HEK293 (cell line): Measurements from ENCODE around the gene IL22RA1.

ENCODE experiments used
- CTCF ChIA-PET: fragments of 350-600 bp; formaldehyde crosslinking; extraction: SDS; loops from one replicate; lab custom pipeline; 2021; ENCODE audit warnings: antibody characterized with exemption; lab: Yijun Ruan, JAX
- POLR2A ChIA-PET: fragments of 300-600 bp; formaldehyde crosslinking; extraction: SDS; loops from one replicate; lab custom pipeline; 2020; ENCODE audit warnings: antibody characterized with exemption, inconsistent platforms; lab: Yijun Ruan, JAX
- H3K27ac ChIP-seq: fragments of 200-500 bp; sonication (Bioruptor generic); 2 replicates; pipeline ENCODE4 v1.5.1; 2014; ENCODE audit warnings: low read depth, low read length, control low read depth, inconsistent platforms; ENCODE audit errors: extremely low read depth
- H3K36me3 ChIP-seq, 2 experiments: fragments of 200-500 bp in 1 of 2; sonication (Bioruptor generic) in 1 of 2; 1 replicate in 1 of 2; 2 replicates in 1 of 2; pipeline ENCODE4 v1.5.1; 2014 to 2017; ENCODE audit warnings: inconsistent platforms in 2 of 2, low read length in 2 of 2; ENCODE audit not compliant: control insufficient read depth in 2 of 2, insufficient read depth in 1 of 2
- H3K4me1 ChIP-seq: fragments of 200-500 bp; sonication (Bioruptor generic); 2 replicates; pipeline ENCODE4 v1.5.1; 2014; ENCODE audit warnings: mild to moderate bottlenecking, low read length, inconsistent platforms; ENCODE audit not compliant: control insufficient read depth, insufficient read depth
- H3K4me3 ChIP-seq: 2 replicates; pipeline ENCODE4 v1.5.1; 2011; ENCODE audit warnings: low read depth, mild to moderate bottlenecking, control low read depth, low read length, moderate library complexity
- H3K9me3 ChIP-seq: fragments of 200-500 bp; sonication (Bioruptor generic); 2 replicates; pipeline ENCODE4 v1.5.1; 2014; ENCODE audit warnings: low read depth, low read length, inconsistent platforms; ENCODE audit not compliant: control insufficient read depth, insufficient read depth
- EGR2 ChIP-seq: fragments of 450-650 bp; formaldehyde crosslinking; IDR thresholded peaks from 2 replicates; pipeline ENCODE4 v1.5.1; 2016; ENCODE audit warnings: low read depth, missing biosample characterization, missing genetic modification characterization
- GLIS2 ChIP-seq: fragments of 450-650 bp; formaldehyde crosslinking; IDR thresholded peaks from 2 replicates; pipeline ENCODE4 v1.5.1; 2016; ENCODE audit warnings: missing biosample characterization, missing genetic modification characterization
- MYNN ChIP-seq: fragments of 450-650 bp; formaldehyde crosslinking; IDR thresholded peaks from 2 replicates; pipeline ENCODE4 v1.5.1; 2016; ENCODE audit warnings: missing biosample characterization, missing genetic modification characterization, borderline replicate concordance
- SALL2 ChIP-seq: fragments of 450-650 bp; formaldehyde crosslinking; IDR thresholded peaks from 2 replicates; pipeline ENCODE4 v1.5.0; 2017; ENCODE audit warnings: missing biosample characterization, mild to moderate bottlenecking, missing genetic modification characterization, borderline replicate concordance
- ZBTB7A ChIP-seq: fragments of 450-650 bp; formaldehyde crosslinking; IDR thresholded peaks from 2 replicates; pipeline ENCODE4 v1.5.1; 2016; ENCODE audit warnings: low read depth, missing biosample characterization, missing genetic modification characterization
- ZFHX2 ChIP-seq: fragments of 450-650 bp; formaldehyde crosslinking; conservative IDR thresholded peaks from 2 replicates; pipeline ENCODE4 v1.5.1; 2016; ENCODE audit warnings: missing biosample characterization, missing genetic modification characterization
- ZNF169 ChIP-seq: fragments of 450-650 bp; formaldehyde crosslinking; IDR thresholded peaks from 2 replicates; pipeline ENCODE4 v1.5.1; 2016; ENCODE audit warnings: missing biosample characterization, missing genetic modification characterization
- ZNF174 ChIP-seq: fragments of 450-650 bp; formaldehyde crosslinking; IDR thresholded peaks from 2 replicates; pipeline ENCODE4 v1.5.0; 2017; ENCODE audit warnings: missing biosample characterization, mild to moderate bottlenecking, missing genetic modification characterization
- ZNF404 ChIP-seq: fragments of 450-650 bp; formaldehyde crosslinking; IDR thresholded peaks from 2 replicates; pipeline ENCODE4 v1.5.1; 2017; ENCODE audit warnings: missing biosample characterization, missing genetic modification characterization
- ZNF623 ChIP-seq: fragments of 450-650 bp; formaldehyde crosslinking; IDR thresholded peaks from 2 replicates; pipeline ENCODE4 v1.5.1; 2016; ENCODE audit warnings: missing biosample characterization, missing genetic modification characterization
- ZNF658 ChIP-seq: fragments of 450-650 bp; formaldehyde crosslinking; IDR thresholded peaks from 2 replicates; pipeline ENCODE4; 2016; ENCODE audit warnings: missing biosample characterization, missing genetic modification characterization
- ZNF670 ChIP-seq: fragments of 450-650 bp; formaldehyde crosslinking; IDR thresholded peaks from 2 replicates; pipeline ENCODE4 v1.5.1; 2016; ENCODE audit warnings: missing biosample characterization, missing genetic modification characterization, low read depth
- ZNF843 ChIP-seq: fragments of 450-650 bp; formaldehyde crosslinking; IDR thresholded peaks from 2 replicates; pipeline ENCODE4 v1.5.1; 2016; ENCODE audit warnings: missing biosample characterization, missing genetic modification characterization
- ZXDB ChIP-seq: fragments of 450-650 bp; formaldehyde crosslinking; IDR thresholded peaks from 2 replicates; pipeline ENCODE4 v1.5.1; 2016; ENCODE audit warnings: missing biosample characterization, missing genetic modification characterization
- TF ChIP-seq, protein P1 (sequence below): fragments of 450-650 bp; formaldehyde crosslinking; IDR thresholded peaks from 2 replicates; pipeline ENCODE4 v1.5.1; 2017; ENCODE audit warnings: missing biosample characterization, missing genetic modification characterization
- TF ChIP-seq, protein P2 (sequence below): fragments of 450-650 bp; formaldehyde crosslinking; IDR thresholded peaks from 2 replicates; pipeline ENCODE4 v1.5.1; 2016; ENCODE audit warnings: missing biosample characterization, missing genetic modification characterization

The IL22RA1 gene

DNA sequence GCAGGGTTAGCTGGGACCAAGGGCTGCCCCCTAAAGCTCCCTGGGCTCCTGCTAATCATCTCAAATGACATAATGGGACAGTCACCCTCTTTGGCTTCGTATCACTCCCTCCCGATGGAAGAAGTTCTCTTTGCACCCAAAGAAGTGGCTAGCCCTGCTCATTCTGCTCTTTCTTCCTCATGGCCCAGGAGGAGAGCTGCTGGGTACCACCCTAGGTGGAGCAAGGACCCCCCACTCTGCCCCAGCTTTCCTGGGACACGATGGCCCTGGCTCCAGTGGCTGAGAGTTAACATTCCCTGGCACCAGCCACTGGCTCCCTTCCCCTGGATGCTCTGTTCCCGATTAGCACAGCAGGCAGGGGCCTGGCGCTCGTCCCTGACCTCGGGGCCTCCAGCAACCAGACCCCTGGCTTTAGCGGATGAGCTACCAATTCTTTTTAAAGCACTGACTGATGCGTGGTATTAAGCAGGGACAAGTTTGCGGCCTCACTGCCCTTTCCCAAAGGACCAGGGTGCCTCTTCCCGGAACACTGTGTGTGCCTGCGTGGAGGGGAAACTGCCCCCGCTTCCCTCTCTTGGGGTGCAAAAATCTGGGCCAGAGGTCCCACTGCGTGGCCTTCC is 32.2 kb downstream of the IL22RA1 start:
- H3K27ac ChIP-seq: no peak overlapping the region
- no peak overlapping the region for H3K4me3 ChIP-seq
- H3K9me3 ChIP-seq: no peaks in the 10 kb centered on the region
- ChIA-PET CTCF (interaction anchor here (0.6 to 1.8 kb wide), 6 partner anchors 39 to 340 kb away, joined by 3 to 5 read pairs (median 4); no protein-coding TSS in a partner anchor), POLR2A (no interaction called here)
- H3K4me1 ChIP-seq: no peaks in the 10 kb centered on the region
- no peak for TF ChIP-seq ZNF670 (tag by site-specific recombination)
- TF ChIP-seq GLIS2 (tag by site-specific recombination): peak; percentile 16; the same call in 1 of the 2 replicates
- no peak for TF ChIP-seq ZNF404 (tag by site-specific recombination)
- no peaks in the 10 kb centered on the region for H3K36me3 ChIP-seq

DNA sequence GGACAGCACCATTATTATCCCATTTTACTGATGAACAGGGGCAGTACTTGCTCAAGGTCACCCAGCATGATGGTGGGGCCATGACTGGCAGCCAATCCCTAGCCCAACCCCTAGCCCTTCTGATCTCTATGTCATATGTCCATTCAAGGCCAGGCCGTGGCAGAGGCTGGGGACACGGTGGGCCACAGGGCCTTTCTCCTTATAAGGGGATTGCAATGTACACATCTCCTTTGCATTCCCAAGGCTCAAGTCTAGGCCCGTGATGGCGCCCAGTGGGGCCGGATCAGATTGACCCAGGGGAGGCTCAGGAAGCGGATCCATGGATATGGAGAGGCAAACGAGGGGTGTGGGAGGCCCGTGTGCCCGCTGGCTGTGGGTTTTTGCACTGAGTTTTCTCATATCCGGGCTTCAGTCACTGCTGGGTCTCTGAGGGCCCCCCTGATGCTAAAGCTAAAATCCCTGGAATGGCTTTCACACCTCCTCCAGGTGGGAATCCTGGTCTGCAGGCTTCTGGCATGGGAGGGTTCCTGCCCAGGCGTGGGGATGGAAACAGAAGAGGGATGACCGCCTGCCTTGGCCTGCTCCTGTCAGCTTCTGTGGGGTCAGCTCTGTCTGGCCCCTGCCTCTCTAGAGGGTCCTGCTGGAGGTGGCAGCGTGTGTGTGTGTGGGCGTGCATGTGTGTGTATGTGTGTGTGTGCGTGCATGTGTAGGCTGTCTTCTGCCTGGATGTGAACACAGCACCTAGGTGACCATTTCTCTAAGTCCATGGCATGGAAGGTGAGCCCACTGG is 33.1 kb downstream of the IL22RA1 start:
- no peak overlapping the region for H3K27ac ChIP-seq
- H3K9me3 ChIP-seq: no peaks in the 10 kb centered on the region
- POLR2A ChIA-PET: no interaction called here
- H3K4me1 ChIP-seq: 0 out of 2 replicates have a peak, but pooled peaks cover 2% of the 10 kb centered on the region
- H3K4me3 ChIP-seq: no peak overlapping the region
- TF ChIP-seq ZNF169 (tag by site-specific recombination) (no peak), ZNF843 (tag by site-specific recombination) (no peak), ZNF174 (tag by site-specific recombination) (no peak), ZXDB (tag by site-specific recombination) (no peak), ZNF658 (no peak), ZFHX2 (tag by site-specific recombination) (peak; percentile 88), EGR2 (peak; percentile 60; the same call in 1 of the 2 replicates), SALL2 (tag by site-specific recombination) (no peak), ZNF623 (no peak), MYNN (tag by site-specific recombination) (no peak)
- TF ChIP-seq, protein P1, sequence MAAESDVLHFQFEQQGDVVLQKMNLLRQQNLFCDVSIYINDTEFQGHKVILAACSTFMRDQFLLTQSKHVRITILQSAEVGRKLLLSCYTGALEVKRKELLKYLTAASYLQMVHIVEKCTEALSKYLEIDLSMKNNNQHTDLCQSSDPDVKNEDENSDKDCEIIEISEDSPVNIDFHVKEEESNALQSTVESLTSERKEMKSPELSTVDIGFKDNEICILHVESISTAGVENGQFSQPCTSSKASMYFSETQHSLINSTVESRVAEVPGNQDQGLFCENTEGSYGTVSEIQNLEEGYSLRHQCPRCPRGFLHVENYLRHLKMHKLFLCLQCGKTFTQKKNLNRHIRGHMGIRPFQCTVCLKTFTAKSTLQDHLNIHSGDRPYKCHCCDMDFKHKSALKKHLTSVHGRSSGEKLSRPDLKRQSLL (tag by site-specific recombination): no peak
- CTCF ChIA-PET: interaction anchor here (0.6 to 1.8 kb wide), 3 partner anchors 38 to 160 kb away, joined by 4 to 5 read pairs (median 4); no protein-coding TSS in a partner anchor
- H3K36me3 ChIP-seq: no peaks in the 10 kb centered on the region

DNA sequence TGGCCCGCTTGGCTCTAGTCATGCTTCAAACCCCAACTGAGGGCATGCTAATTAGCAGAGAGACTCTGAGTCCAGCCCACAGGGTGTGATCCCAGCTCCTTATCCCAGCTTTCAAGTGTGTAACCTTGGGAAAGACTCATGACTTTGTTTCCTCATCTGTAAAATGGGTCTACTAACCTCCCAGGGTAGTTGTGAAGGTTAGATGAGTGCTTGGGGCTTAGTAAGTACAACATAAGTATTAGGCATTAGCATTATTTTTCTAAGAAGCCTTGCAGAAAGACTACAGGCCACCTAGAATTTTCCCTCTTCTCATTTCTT is 33.8 kb downstream of the IL22RA1 start:
- ChIA-PET POLR2A (no interaction called here), CTCF (interaction anchor here (0.5 to 0.6 kb wide), 2 partner anchors 90 to 130 kb away, joined by 3 to 5 read pairs; no protein-coding TSS in a partner anchor)
- H3K36me3 ChIP-seq: no peaks in the 10 kb centered on the region
- TF ChIP-seq ZBTB7A (tag by site-specific recombination) (no peak), ZNF623 (0 out of 2 replicates have a peak, but pooled peaks have one; percentile 23)
- TF ChIP-seq, protein P2, sequence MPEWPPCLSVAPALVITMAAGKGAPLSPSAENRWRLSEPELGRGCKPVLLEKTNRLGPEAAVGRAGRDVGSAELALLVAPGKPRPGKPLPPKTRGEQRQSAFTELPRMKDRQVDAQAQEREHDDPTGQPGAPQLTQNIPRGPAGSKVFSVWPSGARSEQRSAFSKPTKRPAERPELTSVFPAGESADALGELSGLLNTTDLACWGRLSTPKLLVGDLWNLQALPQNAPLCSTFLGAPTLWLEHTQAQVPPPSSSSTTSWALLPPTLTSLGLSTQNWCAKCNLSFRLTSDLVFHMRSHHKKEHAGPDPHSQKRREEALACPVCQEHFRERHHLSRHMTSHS (tag by site-specific recombination): no peak
- 0 out of 2 replicates have a peak, but pooled peaks cover 2% of the 10 kb centered on the region for H3K4me1 ChIP-seq
- H3K4me3 ChIP-seq: no peak overlapping the region
- H3K27ac ChIP-seq: no peak overlapping the region
- H3K9me3 ChIP-seq: no peaks in the 10 kb centered on the region
